ENCODE data around the gene TMC2.

DNA sequence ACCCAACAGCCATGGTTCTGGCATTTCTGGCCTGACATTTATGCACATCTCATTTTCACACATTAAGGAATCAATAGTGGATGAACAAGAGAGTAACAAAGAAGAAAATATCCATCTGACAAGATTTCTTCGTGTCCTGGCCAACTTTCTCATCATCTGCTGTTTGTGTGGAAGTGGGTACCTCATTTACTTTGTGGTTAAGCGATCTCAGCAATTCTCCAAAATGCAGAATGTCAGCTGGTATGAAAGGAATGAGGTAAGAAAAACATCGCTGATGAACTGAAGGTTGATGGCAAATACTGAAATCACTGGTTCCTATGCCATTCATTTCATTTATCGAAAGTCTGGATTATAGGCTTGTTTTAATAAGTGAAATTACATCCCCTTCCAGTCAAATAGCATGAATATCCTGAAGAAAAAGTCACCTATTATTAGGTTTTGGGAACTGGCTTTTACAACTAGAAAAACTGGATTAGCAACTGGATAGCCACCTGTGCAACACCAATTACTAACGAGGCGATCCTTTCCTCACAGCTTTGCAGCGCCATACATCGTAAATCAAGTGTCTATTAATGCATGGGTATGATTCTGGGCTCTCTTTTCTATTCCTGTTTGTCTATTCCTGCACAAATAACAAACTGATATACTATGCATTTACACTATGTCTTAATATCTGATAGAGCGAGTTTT is 65.8 kb downstream of the TMC2 start:
- TF ChIP-seq, protein P1, sequence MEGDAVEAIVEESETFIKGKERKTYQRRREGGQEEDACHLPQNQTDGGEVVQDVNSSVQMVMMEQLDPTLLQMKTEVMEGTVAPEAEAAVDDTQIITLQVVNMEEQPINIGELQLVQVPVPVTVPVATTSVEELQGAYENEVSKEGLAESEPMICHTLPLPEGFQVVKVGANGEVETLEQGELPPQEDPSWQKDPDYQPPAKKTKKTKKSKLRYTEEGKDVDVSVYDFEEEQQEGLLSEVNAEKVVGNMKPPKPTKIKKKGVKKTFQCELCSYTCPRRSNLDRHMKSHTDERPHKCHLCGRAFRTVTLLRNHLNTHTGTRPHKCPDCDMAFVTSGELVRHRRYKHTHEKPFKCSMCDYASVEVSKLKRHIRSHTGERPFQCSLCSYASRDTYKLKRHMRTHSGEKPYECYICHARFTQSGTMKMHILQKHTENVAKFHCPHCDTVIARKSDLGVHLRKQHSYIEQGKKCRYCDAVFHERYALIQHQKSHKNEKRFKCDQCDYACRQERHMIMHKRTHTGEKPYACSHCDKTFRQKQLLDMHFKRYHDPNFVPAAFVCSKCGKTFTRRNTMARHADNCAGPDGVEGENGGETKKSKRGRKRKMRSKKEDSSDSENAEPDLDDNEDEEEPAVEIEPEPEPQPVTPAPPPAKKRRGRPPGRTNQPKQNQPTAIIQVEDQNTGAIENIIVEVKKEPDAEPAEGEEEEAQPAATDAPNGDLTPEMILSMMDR (IDR thresholded peaks at IDR 0.05): no peak
- TF ChIP-seq CBX2 (IDR thresholded peaks at IDR 0.05; ENCODE audit: borderline replicate concordance, low read depth): no peak
- no peak for TF ChIP-seq MAX (IDR thresholded peaks at IDR 0.05)
- TF ChIP-seq ELK1 (IDR thresholded peaks at IDR 0.05; ENCODE audit: low read depth, low read length): no peak
- no peak for TF ChIP-seq RAD21 (conservative IDR thresholded peaks at IDR 0.05 in 1 of 2, IDR thresholded peaks at IDR 0.05 in 1 of 2)
- TF ChIP-seq EP300 (IDR thresholded peaks at IDR 0.05): no peak
- TF ChIP-seq RCOR1 (IDR thresholded peaks at IDR 0.05; ENCODE audit: low read depth, low read length): no peak
- TF ChIP-seq GATA3 (IDR thresholded peaks at IDR 0.05; ENCODE audit: borderline replicate concordance): no peak
